Measurements from ENCODE around the gene KIF18B. TPM values are rescaled to one million over a fixed set of nuclear protein-coding genes. Genes with fewer than 3 reads are reported as not detected.

KIF18B gene
- total and polyA plus RNA-seq, 2 of the 8 experiments (the other 6 are each of a cell fraction or from before 2014, with no cell fraction given), result 39.0 to 59.4 TPM

GRCh38 chr17:44903012-44903685, 44.4 kb downstream of the KIF18B start (continued):
- no peak for TF ChIP-seq SIN3A (conservative IDR thresholded peaks at IDR 0.05 in 1 of 2, IDR thresholded peaks at IDR 0.05 in 1 of 2; ENCODE audit: low read depth in 1 of 2, low read length in 2 of 2)
- no peak for TF ChIP-seq CHD2 (IDR thresholded peaks at IDR 0.05; ENCODE audit: low read length)
- no peak for TF ChIP-seq EGR1 (IDR thresholded peaks at IDR 0.05; ENCODE audit: borderline replicate concordance, low read depth, low read length)
- no peak for TF ChIP-seq PHF8 (conservative IDR thresholded peaks at IDR 0.05; ENCODE audit: low read depth, low read length)
- no peak for TF ChIP-seq POU5F1 (IDR thresholded peaks at IDR 0.05; ENCODE audit: low read depth, low read length)
- no peak for TF ChIP-seq HDAC6 (IDR thresholded peaks at IDR 0.05; ENCODE audit: low read depth, low read length)
- no peak for TF ChIP-seq ATF2 (IDR thresholded peaks at IDR 0.05; ENCODE audit: low read length)
